HT1080 (cell line): Measurements from ENCODE around the gene TBX5. TPM values are rescaled to one million over a fixed set of nuclear protein-coding genes. Genes with fewer than 3 reads are reported as not detected.

Source experiments
- DNase-seq: peaks from one replicate; pipeline ENCODE4 v3.0.0-alpha.2; 2015; ENCODE audit warnings: low read depth
- total RNA-seq: library from RNA; depleted of rRNA; stranded (reverse); fragments of >200 nt; shearing (Covaris generic); gene quantifications from 2 replicates; pipeline ENCODE4 v1.2.3, GENCODE V29; 2014

TBX5 gene
- total RNA-seq, 1 experiment from 2014 or later: 0.43 TPM

- no peak for DNase-seq
These were observed 26.0 kb upstream of the TBX5 start for GRCh38 chr12:114431902-114432301.

DNA sequence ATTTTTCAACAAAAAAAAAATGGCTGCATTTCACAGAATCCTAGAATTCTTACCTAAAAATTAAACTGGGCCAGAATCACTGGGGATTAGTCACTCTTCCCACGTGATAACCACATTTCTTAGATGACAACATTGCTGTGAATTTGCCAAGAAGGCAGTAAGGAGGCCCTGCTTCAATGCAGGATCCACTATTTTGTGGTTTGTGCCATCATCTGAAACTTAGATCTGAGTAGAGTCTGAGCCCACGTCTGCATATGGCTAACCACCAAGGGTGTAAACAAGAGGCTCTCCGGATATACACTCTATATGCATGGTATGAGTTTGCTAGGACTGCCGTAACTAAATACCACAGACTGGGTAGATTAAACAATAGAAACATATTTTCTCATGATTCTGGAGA lies 24.4 kb upstream of the TBX5 start:
- DNase-seq: peak; percentile 68

DNA sequence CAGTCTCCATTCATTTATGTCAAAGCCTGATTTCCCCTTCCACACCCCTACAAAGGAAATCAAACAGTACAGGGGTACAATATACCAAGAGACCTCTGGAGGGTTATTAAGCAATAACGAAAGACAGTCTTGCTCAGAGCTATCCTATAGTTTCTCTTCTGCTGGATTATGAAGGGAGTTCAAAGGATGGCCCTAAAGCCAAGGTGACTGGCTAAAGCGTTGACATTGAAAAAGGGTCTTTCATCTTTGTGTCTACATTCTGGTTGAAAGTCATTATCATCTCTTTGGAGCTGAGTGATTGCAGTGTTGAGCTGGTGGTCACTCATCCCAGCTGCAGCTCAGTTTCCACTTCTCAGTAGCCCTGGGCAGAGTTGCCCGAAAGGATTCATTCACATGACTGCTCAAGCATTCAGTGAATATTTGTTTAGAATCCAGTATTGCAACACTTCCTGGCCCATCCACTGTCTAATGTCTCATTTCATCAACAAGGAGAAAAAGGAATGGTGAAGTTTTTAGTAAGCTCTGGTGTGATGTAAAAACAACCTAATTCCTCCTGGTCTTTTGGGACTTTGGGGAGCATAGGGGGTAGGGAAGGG lies 19.2 kb upstream of the TBX5 start:
- DNase-seq: no peak

GRCh38 chr12:114420944-114421335 lies 15.0 kb upstream of the TBX5 start:
- DNase-seq: no peak

- DNase-seq: no peak
These were observed 14.4 kb upstream of the TBX5 start for GRCh38 chr12:114420182-114420943.

DNA sequence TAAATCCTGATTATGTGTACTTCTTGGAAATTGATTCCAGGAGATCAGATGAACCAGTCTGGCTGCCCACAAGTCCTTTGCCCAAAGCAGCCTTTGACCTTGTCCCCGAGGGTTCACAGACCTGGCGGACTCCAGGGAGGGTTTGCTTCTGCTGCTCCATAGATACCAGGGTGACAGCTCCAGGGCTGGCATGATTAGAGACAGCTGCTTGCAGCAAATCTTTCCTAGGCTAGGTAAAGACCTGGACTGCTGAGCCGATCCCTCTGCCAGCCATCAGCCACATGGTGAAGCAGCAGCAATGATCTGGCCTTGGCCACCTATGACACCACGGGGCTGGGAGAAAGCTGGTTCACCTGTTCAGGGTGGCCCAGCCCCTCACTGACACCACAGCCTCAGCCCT lies 10.1 kb upstream of the TBX5 start:
- no peak for DNase-seq

GRCh38 chr12:114415525-114415868 lies 9.6 kb upstream of the TBX5 start:
- DNase-seq: no peak

DNA sequence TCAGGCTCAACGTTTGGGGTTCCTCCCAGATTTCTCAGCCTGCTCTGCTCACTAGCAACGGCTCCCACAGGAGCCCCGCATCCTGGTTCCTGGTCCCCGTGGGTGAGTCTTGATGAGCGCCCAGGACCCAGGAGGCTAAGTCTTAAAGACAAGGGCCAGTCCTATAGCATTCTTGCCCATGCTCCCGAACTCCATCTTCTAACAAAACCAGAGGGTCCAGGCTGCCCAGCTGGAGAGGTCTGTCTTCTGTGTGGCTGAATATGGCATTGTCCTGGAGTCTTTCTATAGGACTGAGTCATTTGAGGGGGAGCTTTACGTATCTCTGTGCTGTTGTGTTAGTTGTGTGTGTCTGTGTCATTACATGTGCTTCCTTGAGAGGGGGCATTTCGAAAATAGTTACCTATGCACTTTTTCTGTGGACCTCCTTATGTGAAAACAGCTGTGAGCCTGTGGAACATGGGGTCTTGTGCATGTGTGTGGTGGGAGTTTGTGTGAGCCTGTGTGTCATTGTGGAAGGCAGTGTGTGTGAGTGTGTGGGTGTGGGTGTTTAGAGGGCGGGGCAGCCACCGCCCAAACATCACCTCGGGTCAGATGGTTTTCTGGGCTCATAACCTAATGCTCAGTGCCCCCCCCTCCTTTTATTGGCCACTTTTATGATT lies 9.1 kb upstream of the TBX5 start:
- DNase-seq: no peak

DNA sequence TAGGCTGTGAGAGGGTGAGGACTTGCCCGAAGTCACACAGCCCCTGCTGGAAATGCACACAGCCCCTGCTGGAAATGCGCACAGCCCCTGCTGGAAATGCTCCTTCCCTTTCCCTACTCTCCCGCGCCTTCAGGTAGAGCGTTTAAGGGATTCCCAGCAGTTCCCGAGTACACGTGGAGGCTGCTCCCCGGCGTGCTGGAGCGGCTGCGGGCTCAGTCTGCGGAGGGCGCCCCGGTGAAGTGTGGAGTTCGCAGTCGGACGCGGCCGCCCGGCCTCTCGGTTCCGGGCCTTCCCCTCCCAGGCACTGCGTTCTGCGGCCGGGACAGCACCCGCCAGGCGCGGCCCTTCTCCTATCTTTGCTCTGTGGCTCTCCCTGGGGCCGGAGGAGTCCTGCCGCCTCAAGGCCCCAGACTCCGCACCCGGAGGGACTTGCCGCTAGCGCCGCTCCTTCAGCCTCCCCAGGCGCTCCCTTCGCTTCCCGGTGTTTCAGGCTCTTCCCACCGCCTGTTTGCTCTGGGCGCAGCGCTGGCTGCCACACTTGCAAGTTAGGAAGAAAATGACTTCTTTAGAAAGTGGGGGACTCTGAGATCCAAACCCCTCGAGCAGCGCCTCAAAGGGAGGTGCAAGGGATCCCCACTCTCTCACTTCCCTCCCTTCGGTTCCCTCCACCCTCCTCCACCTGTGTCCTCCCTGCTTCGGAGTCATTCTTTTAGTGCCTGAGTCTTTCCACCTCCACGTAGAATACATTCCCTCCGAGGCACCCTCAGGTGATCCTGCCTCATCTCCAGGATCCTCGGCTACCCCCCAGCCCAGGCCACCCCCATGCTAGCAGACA lies 8.3 kb upstream of the TBX5 start:
- DNase-seq: no peak

DNA sequence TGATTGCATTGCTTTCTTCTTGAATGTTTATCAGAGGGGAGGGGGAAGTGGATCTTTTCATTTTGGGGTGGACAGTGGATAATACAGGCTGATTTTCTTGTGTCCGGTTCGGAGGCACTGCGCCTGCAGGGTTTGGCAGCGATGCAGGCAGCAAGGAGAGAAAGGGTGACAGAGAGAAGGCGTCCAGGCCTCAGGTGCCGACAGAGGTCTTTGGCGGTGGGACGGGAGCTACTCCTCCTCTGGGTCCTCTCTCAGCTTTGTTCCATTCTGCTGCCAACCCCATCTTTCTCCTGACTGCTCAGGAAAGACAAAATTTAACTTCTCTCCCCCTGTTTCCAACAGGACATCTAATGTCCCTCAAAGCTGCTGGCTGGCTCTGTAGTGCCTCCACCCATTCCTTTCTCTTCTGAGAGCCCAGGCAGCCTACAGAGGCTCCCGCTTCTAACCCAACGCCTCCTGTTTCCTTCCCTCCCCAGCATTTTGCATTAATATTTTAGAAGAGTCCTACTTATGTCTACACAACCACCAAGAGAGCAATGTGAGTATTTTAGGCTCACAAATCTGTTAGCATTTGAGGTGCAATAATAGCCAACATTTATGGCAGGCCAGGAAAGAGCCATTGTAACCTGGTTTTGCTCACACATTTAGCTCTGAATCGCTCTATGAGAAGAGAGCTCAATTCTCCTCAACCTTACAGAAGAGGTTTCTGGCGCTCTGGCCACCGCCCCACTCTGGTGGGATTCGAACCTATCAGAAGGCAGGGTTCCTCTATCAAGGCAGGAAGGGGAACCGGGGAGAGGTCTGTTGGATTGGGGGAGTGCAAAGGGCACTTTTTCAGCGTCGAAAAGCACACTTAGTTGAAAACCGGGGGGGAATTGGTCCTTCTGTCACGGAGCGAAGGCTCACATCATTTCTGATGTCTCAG lies 7.1 kb upstream of the TBX5 start:
- DNase-seq: no peak

- no peak for DNase-seq
These were observed 6.4 kb upstream of the TBX5 start for GRCh38 chr12:114412307-114412706.

DNA sequence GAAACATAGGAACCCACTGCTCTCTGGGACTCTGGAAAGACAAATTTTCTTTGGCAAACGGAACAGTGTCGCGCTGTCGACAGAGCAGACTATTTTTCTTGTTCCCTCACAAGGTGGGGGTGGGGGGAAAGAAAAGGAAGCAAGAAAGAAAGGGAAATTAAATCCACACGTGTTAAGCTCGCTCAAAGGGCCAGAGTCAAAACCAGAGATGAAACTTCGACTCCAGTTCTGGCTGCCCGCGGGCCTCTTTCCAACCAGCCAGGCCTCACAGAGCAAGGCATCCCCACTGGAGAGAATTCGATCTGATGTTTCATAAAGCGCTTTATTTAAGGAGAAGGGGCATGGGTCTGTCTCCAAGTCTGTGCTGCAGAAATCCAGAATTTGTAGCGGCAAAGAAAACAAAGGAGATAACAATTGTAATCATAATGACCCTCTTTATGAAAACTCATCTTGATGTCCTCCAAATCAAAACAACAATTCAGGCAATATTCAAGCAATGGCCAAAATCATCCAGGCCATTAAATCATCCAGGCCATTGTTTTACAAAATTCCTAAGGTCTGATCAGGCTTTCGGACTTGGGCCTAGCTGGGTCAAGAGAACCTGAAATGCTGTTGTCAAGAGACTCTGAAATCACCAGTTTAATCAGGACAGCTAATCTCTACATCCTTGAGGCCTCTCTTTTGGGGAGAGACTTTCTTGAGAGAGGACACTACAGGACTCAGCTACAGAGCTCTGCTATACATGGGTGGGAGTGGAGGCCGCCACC lies 5.3 kb upstream of the TBX5 start:
- no peak for DNase-seq

- DNase-seq: no peak
These were observed 4.1 kb upstream of the TBX5 start for GRCh38 chr12:114409852-114410600.

DNA sequence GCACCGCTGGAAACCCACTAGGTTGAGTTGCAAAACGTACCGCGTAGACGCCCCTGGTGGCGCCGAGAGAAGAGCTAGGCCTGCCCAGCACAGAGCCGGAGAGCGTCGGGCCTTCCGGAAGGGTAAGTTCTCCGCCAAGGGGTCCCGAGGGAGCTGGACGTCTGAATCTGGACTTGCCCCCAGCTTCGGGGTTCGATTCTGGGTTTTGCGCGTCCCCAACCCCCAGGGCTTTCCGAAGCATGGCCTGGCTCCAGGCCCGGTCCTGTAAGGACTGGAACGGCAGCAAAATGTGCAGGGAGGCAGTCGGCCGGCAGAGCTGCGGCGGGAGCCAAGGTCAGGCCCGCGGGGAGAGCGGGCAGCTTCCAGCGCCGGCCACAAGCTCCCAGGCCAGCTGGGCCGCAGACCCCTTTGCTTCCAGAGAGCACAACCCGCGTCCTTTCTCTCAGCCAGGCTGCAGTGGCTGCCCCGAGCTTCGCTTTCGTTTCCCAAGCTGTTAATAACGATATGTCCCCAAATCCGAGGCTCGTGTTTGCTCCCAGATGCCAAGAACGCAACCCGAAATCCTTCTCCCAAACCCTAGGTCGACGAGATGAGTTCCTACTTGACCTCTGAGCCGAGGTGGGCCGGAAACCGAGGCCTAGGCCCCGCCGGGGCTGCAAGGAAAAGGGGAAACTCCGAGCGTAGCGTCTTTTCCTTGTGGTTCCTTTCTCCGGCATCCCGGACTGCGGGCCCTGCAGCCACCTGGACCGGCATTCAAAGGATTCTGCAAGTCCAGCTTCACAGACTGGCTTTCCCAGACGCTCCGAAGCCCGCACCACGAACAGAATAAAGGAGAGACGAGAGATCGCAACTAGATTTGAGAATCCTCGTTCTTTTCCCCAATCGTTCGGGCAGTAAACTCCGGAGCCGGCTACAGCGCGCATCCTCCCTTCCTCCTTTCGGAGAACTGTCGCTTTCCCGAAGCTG lies 3.2 kb upstream of the TBX5 start:
- DNase-seq: no peak

- DNase-seq: no peak
These were observed 2.5 kb upstream of the TBX5 start for GRCh38 chr12:114408471-114408885.

- DNase-seq: no peak
These were observed 2.0 kb upstream of the TBX5 start for GRCh38 chr12:114407842-114408411.

DNA sequence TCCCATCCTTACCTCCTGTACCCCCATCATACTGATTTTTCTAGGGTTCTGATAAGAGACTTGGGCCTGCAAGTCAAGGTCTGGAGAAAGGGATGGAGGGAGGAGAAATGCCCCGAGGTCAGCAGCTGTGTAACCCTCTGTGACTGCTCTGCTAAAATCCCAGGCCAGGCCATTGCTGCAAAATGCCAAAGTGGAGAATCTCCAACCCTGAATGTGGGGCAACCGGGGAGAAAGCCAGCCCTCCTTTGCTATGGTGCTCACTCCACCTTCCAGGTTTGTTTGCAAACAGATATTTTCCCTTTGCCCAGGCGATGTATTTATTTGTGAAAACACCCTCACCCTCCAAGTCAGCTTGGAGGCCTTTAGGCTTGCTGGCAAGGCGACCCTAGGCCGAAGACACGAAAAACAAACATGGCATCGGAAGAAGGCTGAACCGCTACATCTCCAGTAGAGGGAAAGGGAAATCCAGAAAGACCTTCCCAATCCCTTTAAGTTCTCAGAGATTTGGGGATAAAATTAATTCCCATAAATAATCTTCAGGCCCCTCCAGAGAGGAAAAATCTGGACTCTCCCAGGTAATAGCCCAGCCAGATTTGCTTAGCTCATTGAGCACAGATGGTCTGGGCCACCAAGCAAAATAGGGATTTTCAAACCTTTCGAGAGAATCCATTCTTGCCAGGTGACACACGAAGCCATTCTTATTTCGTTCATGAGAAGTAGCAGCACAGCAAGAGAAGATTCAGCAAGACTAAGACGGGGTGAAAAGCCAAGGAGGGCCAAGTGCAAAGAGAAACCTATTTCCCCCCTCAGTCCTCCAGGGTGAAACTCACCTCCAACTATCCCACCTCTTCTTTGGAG lies 1.3 kb upstream of the TBX5 start:
- DNase-seq: no peak
